WI38 (cell line): ENCODE data around the gene NLGN4X.

Experiments
- H3K4me3 ChIP-seq: 2 replicates; pipeline ENCODE4 v1.5.1; 2011; ENCODE audit warnings: low read depth, mild to moderate bottlenecking, control low read depth, low read length
- TF ChIP-seq, protein P1 (sequence below): IDR thresholded peaks from 2 replicates; pipeline ENCODE4 v1.5.1; 2012; ENCODE audit warnings: low read depth, mild to moderate bottlenecking, control low read depth, low read length

NLGN4X gene

DNA sequence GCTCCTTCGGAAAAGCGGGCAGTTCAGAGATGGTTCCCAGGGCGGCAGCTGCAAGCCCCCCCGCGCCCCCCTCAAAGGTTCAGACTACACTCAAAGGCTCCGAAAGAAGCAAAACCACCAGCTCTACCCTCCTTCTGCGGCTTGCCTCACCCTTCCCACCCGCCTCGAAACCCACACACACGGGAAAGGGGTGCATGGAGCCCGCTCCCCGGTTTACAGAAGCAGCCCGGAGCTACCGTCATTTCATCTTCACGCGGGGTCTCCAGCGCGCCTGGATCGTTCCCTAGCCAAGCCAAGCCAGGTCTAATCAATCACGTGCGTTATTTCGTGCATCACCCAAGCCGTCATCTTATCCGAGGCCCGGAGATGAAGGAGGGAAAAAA lies 1.2 kb downstream of the NLGN4X start:
- no peak overlapping the region for H3K4me3 ChIP-seq
- TF ChIP-seq, protein P1, sequence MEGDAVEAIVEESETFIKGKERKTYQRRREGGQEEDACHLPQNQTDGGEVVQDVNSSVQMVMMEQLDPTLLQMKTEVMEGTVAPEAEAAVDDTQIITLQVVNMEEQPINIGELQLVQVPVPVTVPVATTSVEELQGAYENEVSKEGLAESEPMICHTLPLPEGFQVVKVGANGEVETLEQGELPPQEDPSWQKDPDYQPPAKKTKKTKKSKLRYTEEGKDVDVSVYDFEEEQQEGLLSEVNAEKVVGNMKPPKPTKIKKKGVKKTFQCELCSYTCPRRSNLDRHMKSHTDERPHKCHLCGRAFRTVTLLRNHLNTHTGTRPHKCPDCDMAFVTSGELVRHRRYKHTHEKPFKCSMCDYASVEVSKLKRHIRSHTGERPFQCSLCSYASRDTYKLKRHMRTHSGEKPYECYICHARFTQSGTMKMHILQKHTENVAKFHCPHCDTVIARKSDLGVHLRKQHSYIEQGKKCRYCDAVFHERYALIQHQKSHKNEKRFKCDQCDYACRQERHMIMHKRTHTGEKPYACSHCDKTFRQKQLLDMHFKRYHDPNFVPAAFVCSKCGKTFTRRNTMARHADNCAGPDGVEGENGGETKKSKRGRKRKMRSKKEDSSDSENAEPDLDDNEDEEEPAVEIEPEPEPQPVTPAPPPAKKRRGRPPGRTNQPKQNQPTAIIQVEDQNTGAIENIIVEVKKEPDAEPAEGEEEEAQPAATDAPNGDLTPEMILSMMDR, result no peak

GRCh38 chrX:6226596-6227452 lies 1.8 kb downstream of the NLGN4X start:
- no peak overlapping the region for H3K4me3 ChIP-seq
- TF ChIP-seq, protein P1, result no peak

- TF ChIP-seq, protein P1, result no peak
- H3K4me3 ChIP-seq, result no peak overlapping the region
Measured at GRCh38 chrX:6225911-6226595, 2.6 kb downstream of the NLGN4X start.

GRCh38 chrX:6225288-6225910 lies 3.3 kb downstream of the NLGN4X start:
- H3K4me3 ChIP-seq, result no peak overlapping the region
- TF ChIP-seq, protein P1, result no peak

- TF ChIP-seq, protein P1, result no peak
Measured at GRCh38 chrX:6223516-6223915, 5.2 kb downstream of the NLGN4X start.

DNA sequence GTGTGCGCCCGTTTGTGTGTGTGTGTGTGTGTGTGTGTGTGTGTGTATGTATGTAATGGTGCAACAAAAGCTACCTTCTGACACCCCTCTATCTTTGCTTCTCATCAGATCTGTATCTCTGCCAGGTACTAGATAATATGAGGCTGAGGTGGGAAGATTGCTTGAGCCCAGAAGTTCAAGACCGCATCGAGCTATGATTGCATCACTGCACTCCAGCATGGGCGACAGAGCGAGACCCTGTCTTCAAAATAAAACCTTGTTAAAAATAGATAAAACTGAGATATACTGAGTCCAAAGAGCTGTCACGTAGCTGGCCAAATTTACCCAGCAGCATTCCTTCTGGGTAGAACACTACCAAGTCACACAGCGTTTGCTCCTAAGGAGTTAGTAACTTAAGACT lies 18.4 kb downstream of the NLGN4X start:
- no peak overlapping the region for H3K4me3 ChIP-seq
- TF ChIP-seq, protein P1, result no peak

More at GRCh38 chrX:6223516-6223915, 5.2 kb downstream of the NLGN4X start:
- no peak overlapping the region for H3K4me3 ChIP-seq
